Mucosa of descending colon (tissue), 3 donors: ENCODE data around the gene NES. TPM values are rescaled to one million over a fixed set of nuclear protein-coding genes. Genes with fewer than 3 reads are reported as not detected.

ENCODE experiments used
- ATAC-seq: fragments of 200-7000 bp; cut with Tn5 transposase; one replicate; pipeline ENCODE4 v1.9.1; 2020; ENCODE audit warnings: mild to moderate bottlenecking, moderate library complexity
- DNase-seq, 3 donors: peaks; one replicate each; pipeline ENCODE4 v3.0.0-alpha.2; 2020
- H3K36me3 ChIP-seq: fragments of 200-600 bp; one replicate; pipeline ENCODE4 v1.8.0; 2021; ENCODE audit warnings: low read depth, mild to moderate bottlenecking
- H3K4me1 ChIP-seq: fragments of 200-600 bp; one replicate; pipeline ENCODE4 v1.8.0; 2021; ENCODE audit warnings: low read depth, mild to moderate bottlenecking
- H3K4me3 ChIP-seq: fragments of 200-600 bp; one replicate; pipeline ENCODE4 v1.8.0; 2021; ENCODE audit warnings: mild to moderate bottlenecking
- H3K9me3 ChIP-seq: fragments of 200-600 bp; one replicate; pipeline ENCODE4 v1.8.0; 2021; ENCODE audit warnings: mild to moderate bottlenecking
- intact Hi-C, 2 donors: fragments of 100-400 bp; cut with DNase I in 1 of 2; cut with micrococcal nuclease in 1 of 2; formaldehyde crosslinking; loops; one replicate each; pipeline versions ENCODE4 v1.11.0 to v1.11.1; 2022; cut with DNase I, micrococcal nuclease
- total RNA-seq, 3 donors: library from RNA; stranded (reverse); fragmentation: NEBNext Ultra II Directional in 2 of 3; extraction: Animal tissue kit (Norgen Biotek cat#: 25700) in 2 of 3; gene quantifications; one replicate each; pipeline versions ENCODE4 v1.2.1 to v1.2.4, GENCODE V29; 2021 to 2023
- TF ChIP-seq, protein P1 (sequence below): fragments of 200-600 bp; IDR thresholded peaks from one replicate; pipeline ENCODE4 v1.8.0; 2022; ENCODE audit warnings: antibody characterized with exemption, mild to moderate bottlenecking
- donor health status: DM: no; HTN: no; CAD: no; lungs with moderate emphysema.
- donor health status: DM: no; HTN: no; CAD: no.
- donor health status: DM: no; HTN: yes; CAD: no.

Gene NES
- total RNA-seq, 3 donors from 2014 or later = 3.0 to 11.4 (median 6.4) TPM

- Histone ChIP-seq H3K9me3 (no peaks in the 10 kb centered on the region), H3K4me1 (peaks cover 6% of the 10 kb centered on the region), H3K36me3 (no peaks in the 10 kb centered on the region), H3K4me3 (no peak overlapping the region)
- no peak for ATAC-seq
- no peak for DNase-seq
- TF ChIP-seq, protein P1, sequence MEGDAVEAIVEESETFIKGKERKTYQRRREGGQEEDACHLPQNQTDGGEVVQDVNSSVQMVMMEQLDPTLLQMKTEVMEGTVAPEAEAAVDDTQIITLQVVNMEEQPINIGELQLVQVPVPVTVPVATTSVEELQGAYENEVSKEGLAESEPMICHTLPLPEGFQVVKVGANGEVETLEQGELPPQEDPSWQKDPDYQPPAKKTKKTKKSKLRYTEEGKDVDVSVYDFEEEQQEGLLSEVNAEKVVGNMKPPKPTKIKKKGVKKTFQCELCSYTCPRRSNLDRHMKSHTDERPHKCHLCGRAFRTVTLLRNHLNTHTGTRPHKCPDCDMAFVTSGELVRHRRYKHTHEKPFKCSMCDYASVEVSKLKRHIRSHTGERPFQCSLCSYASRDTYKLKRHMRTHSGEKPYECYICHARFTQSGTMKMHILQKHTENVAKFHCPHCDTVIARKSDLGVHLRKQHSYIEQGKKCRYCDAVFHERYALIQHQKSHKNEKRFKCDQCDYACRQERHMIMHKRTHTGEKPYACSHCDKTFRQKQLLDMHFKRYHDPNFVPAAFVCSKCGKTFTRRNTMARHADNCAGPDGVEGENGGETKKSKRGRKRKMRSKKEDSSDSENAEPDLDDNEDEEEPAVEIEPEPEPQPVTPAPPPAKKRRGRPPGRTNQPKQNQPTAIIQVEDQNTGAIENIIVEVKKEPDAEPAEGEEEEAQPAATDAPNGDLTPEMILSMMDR = no peak
- intact Hi-C loops = no loop called here
Observed at GRCh38 chr1:156643778-156644092, 33.5 kb downstream of the NES start.

- TF ChIP-seq, protein P1 = no peak
- H3K9me3 ChIP-seq = no peaks in the 10 kb centered on the region
- H3K4me1 ChIP-seq = peaks cover 6% of the 10 kb centered on the region
- DNase-seq (no peak), ATAC-seq (no peak)
- no peak overlapping the region for H3K4me3 ChIP-seq
- intact Hi-C loops = no loop called here
- H3K36me3 ChIP-seq = no peaks in the 10 kb centered on the region
Observed at GRCh38 chr1:156643049-156643777, 34.0 kb downstream of the NES start.

DNA sequence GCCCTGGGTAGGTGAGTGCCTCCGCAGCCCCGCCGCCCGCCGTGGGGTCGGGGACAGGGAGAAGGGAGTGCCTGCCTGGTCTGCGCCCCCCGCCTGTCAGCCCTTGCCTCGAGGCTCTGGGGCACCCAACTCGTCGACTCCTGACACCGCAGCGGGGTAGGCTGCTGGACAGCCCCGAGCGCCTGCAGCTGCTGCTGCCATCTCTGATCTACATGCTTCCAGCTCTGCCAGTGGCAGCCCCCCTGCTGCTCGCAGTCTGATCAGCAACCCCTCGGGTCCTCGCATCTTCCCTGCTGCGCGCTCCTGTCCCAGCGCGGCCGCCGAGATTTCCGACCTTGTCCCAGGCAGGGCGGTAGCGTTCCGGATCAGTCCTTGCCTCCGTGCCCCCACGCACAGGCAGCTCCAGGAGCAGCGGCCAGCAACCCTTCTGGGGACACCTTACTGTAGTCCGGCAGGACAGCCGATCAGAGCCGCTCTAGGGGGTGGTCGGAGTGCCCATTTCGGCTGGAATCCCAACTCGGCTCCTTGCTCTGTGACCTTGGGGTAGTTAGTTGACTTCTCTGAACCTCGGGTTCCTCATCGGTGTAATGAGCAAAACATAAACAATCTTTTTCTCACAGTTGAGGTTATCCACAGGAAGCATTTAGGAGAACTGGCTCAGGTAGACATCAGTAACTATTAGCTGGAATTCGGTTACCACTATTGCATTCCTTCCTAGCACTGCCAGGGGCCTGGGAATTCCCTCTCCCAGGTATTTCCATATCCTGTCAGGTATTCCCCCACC is 34.8 kb downstream of the NES start:
- Histone ChIP-seq H3K4me3 (no peak overlapping the region), H3K36me3 (no peaks in the 10 kb centered on the region), H3K9me3 (no peaks in the 10 kb centered on the region), H3K4me1 (peaks cover 6% of the 10 kb centered on the region)
- ATAC-seq (no peak), DNase-seq (no peak)
- TF ChIP-seq, protein P1 = no peak
- intact Hi-C loops = no loop called here

DNA sequence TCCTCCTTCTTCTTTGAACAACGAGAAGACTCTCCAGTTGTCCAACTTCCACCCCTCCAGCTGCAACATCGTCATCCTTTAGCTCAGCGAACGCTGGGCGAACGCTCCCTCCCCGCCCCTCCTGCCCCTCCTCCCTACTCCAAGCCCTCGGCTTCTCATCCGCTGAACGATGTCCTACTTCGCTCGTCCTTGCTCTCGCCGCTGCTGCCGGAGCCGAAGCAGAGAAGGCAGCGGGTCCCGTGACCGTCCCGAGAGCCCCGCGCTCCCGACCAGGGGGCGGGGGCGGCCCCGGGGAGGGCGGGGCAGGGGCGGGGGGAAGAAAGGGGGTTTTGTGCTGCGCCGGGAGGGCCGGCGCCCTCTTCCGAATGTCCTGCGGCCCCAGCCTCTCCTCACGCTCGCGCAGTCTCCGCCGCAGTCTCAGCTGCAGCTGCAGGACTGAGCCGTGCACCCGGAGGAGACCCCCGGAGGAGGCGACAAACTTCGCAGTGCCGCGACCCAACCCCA is 35.4 kb downstream of the NES start, which contains the start of gene BCAN:
Gene BCAN (plus strand): TSS at position 357 of the 504 bp plus-strand sequence. CDS start 3,938 bp downstream, outside the sequence.
- intact Hi-C loops = no loop called here
- ATAC-seq = peak; percentile 16

DNA sequence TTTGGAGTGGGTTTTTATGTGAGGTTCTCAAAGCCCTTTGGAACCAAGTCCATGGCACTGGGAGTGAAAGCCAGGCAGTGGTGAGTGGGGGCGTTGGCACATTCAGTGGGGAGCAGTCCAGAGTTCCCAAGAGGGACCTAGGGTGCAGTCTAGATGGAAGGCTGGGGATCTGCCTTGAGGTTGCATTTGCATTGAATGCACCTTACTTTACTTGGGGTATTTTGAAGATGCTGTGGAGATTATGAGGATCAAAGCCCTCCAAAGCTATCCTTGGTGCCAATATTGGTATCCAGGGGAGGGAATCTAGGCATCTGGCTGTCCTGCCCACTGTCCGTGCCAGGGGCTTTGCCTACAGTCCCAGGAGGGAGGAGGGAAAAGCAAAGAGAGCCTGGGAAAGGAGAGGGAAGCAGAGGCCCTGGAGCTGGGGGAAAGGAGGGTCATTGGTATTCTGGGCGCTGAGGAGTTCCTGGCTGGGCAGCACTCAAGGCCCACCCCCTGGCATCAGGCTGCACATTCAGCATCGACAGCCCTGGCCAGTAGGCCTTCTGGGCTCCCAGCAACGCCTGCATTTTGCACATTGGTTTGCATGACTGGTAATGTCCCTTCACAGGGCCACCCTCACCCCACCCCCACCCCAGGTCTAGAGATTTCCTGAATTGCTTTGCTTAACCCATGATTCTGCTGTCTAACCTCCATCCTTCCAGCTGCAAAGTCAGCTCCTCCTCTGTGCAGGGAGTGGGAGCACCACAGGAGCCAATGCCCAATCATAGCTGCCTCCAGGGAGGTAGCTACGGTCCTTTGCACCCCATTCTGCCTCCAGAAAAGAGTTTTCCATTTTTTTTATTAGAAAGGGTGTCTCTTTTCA is 36.1 kb downstream of the NES start:
- no peaks in the 10 kb centered on the region for H3K36me3 ChIP-seq
- intact Hi-C loops = no loop called here
- ATAC-seq = no peak
- H3K4me3 ChIP-seq = no peak overlapping the region
- H3K9me3 ChIP-seq = no peaks in the 10 kb centered on the region
- H3K4me1 ChIP-seq = peaks cover 6% of the 10 kb centered on the region
- DNase-seq = no peak
- TF ChIP-seq, protein P1 = no peak

More for the DNA sequence above, 35.4 kb downstream of the NES start, which contains the start of gene BCAN:
- no peak within 1 kb of the TSS for H3K4me3 ChIP-seq
- no peaks in the 10 kb centered on the region for H3K9me3 ChIP-seq
- TF ChIP-seq, protein P1 = no peak
- H3K36me3 ChIP-seq = no peaks in the 10 kb centered on the region
- H3K4me1 ChIP-seq = peaks cover 6% of the 10 kb centered on the region
- DNase-seq = peak in 1 of 3 donors; percentile 13
